Ramos (cell line): ENCODE data around the gene UGT1A4.
"Not testable (repeated sequence)": the region's sequence is repeated elsewhere in the genome, so short reads cannot be mapped to it uniquely, and the experiment has no call there.

Experiments
- in situ Hi-C: fragments of 300-500 bp; cut with MboI; formaldehyde crosslinking; loops from one replicate; pipeline ENCODE4 v1.14.3; 2022; ENCODE audit warnings: low sequenced_read_pairs; ENCODE audit not compliant: unreplicated experiment

The UGT1A4 gene

GRCh38 chr2:233746475-233747282 lies 28.1 kb downstream of the UGT1A4 start:
- in situ Hi-C loops: no loop called here

- in situ Hi-C loops: no loop called here
These were observed 28.7 kb downstream of the UGT1A4 start for GRCh38 chr2:233747283-233747544.

- in situ Hi-C loops: not testable (repeated sequence)
These were observed 32.2 kb downstream of the UGT1A4 start for GRCh38 chr2:233750689-233751088.

DNA sequence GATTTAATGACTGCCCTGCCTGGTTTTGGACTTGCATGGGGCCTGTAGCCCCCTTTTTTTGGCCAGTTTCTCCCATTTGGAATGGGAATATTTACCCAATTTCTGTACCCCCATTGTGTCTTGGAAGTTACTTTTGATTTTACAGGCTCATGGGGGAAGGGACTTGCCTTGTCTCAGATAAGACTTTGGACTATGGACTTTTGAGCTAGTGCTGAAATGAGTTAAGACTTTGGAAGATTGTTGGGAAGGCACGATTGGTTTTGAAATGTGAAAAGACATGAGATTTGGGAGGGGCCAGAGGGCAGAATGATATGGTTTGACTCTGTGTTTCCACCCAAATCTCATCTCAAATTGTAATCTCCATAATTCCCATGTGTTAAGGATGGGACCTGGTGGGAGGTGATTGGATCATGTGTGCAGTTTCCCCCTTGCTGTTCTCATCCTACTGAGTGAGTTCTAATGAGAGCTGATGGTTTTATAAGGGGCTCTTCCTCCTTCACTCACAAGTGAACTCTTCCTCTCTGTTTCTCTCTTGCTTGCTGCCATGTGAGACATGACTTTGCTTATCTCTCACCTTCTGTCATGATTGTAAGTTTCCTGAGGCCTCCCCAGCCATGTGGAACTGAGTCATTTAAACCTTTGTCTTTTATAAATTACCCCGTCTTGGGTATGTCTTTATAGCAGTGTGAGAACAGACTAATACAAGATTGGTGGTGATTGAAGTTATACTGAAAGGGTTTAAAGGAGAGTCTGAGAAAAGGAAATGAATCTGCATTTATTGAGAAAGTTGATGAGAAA lies 32.9 kb downstream of the UGT1A4 start:
- in situ Hi-C loops: not testable (repeated sequence)

GRCh38 chr2:233754872-233755611 lies 36.5 kb downstream of the UGT1A4 start:
- in situ Hi-C loops: no loop called here

DNA sequence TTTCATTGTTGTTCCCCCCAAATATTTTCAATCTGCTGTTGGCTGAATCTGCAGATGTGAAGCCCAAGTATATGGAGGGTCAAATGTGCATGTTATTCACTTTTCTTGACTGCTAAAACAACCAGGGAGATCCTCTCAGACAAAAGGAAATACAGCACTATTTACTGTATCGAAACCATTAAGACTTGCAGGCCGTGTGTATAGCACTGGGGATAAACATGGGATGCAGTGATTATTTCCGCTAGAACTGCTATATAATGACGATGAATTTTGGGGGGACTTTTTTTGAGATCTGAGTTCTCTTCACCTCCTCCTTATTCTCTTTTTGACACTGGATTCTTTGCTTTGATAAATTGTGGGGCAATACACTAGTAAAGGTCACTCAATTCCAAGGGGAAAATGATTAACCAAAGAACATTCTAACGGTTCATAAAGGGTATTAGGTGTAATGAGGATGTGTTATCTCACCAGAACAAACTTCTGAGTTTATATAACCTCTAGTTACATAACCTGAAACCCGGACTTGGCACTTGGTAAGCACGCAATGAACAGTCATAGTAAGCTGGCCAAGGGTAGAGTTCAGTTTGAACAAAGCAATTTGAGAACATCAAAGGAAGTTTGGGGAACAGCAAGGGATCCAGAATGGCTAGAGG lies 38.0 kb downstream of the UGT1A4 start:
- in situ Hi-C loops: no loop called here

DNA sequence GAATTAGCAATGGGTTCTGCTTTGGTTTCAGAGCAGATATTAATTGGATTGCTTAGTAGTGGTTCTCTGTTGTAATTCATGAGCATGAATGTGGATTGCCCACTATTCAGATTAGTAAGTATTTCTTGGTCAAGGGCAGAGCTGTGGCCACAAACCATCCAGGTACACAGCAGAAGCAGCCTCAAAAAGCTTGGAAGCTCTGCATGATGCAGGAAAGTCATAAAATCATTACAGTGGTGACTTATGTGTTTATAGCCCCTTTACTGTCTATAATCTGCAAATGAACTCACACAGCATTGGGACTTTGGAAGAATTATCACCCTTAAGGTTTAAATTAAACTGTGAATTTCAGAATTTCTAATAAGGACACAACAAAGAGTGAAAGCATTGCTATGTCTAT lies 39.6 kb downstream of the UGT1A4 start:
- in situ Hi-C loops: no loop called here

GRCh38 chr2:233758849-233759248 lies 40.3 kb downstream of the UGT1A4 start:
- in situ Hi-C loops: no loop called here

DNA sequence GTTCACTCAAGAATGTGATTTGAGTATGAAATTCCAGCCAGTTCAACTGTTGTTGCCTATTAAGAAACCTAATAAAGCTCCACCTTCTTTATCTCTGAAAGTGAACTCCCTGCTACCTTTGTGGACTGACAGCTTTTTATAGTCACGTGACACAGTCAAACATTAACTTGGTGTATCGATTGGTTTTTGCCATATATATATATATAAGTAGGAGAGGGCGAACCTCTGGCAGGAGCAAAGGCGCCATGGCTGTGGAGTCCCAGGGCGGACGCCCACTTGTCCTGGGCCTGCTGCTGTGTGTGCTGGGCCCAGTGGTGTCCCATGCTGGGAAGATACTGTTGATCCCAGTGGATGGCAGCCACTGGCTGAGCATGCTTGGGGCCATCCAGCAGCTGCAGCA lies 41.5 kb downstream of the UGT1A4 start, which contains the start of gene UGT1A1:
UGT1A1 (plus strand) TSS at position 228 of the 400 bp plus-strand sequence; CDS start at position 246, 18 bp downstream.
- in situ Hi-C loops: no loop called here

DNA sequence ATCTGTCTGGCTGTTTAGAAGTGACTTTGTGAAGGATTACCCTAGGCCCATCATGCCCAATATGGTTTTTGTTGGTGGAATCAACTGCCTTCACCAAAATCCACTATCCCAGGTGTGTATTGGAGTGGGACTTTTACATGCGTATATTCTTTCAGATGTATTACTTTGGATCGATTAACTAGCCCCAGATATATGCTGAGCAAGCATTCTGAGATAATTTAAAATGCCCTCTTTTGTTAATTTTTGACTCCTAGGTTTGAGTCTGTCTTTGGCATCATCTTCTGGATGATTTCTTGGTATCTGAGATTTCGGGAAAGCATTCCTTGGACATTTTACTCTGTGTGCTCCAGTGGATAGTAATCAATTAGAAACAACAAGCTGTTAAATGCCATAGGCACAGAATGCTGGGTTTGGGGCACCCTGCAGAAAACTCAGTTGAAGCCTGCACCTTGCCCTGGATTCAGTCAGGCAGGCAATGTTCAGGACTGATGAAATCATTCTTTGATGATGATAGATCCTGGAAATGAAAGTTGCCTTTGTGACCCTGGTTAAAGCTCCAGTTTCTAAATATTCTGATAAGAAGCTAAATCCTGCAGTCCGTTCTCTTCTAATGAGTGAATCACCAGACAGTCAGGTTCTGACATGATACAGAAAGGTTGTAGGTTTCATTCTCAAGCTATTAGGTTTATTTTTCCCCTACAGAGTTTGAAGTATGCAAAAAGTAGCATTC lies 42.7 kb downstream of the UGT1A4 start:
- in situ Hi-C loops: no loop called here

GRCh38 chr2:233764264-233764663 lies 45.7 kb downstream of the UGT1A4 start:
- in situ Hi-C loops: no loop called here

DNA sequence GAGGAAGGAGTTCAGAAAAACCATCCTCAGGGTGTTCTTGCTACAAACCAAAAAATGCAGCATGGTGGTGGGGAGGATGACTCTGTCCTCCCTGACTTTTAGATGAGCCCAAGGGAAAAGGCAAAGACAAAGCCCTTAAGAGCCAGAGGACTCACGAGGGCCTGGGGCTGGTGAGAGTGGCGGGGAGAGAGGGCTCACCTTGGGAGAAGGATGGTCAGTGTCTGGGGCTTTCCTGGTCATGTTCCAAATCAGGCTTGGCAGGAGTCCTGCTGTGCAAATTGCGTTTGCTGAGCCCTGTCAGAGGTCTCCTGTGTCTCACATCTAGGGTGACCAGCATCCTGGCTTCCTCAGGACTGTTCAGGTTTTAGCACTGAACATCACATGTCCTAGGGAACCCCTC lies 46.2 kb downstream of the UGT1A4 start:
- in situ Hi-C loops: no loop called here

DNA sequence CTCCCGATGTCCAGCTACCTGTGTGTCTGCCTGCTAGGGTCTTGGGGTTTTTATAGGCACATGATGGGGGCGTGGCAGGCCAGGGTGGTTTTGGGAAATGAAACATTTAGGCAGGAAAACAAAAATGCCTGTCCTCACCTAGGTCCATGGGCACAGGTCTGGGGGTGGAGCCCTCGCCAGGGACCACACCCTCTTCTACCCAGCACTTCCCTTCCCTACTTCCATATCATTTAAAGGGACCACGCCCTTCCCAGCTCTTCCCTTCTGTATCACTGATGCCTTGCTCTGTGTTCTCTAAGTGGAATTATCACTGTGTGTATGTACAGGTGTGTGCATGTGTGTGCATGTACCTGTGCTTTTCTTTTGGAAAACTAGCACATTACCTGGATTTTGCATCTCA lies 47.9 kb downstream of the UGT1A4 start:
- in situ Hi-C loops: no loop called here

DNA sequence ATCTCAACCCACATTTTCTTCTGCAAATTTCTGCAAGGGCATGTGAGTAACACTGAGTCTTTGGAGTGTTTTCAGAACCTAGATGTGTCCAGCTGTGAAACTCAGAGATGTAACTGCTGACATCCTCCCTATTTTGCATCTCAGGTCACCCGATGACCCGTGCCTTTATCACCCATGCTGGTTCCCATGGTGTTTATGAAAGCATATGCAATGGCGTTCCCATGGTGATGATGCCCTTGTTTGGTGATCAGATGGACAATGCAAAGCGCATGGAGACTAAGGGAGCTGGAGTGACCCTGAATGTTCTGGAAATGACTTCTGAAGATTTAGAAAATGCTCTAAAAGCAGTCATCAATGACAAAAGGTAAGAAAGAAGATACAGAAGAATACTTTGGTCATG lies 49.5 kb downstream of the UGT1A4 start:
- in situ Hi-C loops: no loop called here

- in situ Hi-C loops: no loop called here
These were observed 50.7 kb downstream of the UGT1A4 start for GRCh38 chr2:233769260-233769659.

DNA sequence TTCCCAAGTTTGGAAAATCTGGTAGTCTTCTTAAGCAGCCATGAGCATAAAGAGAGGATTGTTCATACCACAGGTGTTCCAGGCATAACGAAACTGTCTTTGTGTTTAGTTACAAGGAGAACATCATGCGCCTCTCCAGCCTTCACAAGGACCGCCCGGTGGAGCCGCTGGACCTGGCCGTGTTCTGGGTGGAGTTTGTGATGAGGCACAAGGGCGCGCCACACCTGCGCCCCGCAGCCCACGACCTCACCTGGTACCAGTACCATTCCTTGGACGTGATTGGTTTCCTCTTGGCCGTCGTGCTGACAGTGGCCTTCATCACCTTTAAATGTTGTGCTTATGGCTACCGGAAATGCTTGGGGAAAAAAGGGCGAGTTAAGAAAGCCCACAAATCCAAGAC lies 53.6 kb downstream of the UGT1A4 start:
- in situ Hi-C loops: no loop called here

- in situ Hi-C loops: no loop called here
These were observed 54.0 kb downstream of the UGT1A4 start for GRCh38 chr2:233772583-233772982.

- in situ Hi-C loops: no loop called here
These were observed 55.3 kb downstream of the UGT1A4 start for GRCh38 chr2:233773854-233774253.

DNA sequence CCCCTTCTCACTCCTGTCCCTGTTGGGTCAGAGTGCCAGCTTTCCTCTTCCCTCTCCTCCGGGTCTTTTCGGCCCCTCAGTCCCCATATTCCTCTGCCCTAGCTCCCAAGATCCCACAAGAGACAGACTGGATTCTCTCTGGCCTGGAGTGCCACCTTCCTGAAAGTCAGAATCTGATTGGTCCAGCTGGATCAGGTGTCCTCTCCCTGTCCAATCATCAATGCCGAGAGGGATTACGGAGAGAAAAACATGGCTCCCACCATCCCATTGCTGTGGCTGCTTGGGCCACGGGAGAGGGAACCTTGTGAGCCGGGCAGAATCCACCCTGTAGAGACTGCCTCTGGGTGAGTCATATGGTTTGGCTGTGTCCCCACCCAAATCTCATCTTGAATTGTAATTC lies 56.9 kb downstream of the UGT1A4 start:
- in situ Hi-C loops: no loop called here

- in situ Hi-C loops: no loop called here
These were observed 59.5 kb downstream of the UGT1A4 start, which contains the start of gene MROH2A for GRCh38 chr2:233778030-233778429. Gene MROH2A (plus strand): TSS chr2:233778330. CDS start chr2:233779359, 1,029 bp downstream.
